PC-3 (cell line): Measurements from ENCODE around the gene CD81. TPM values are rescaled to one million over a fixed set of nuclear protein-coding genes. Genes with fewer than 3 reads are reported as not detected.

Source experiments
- ATAC-seq: fragments of 200-7000 bp; cut with Tn5 transposase; 2 replicates; pipeline ENCODE4 v1.9.1; 2020; ENCODE audit warnings: mild to moderate bottlenecking, moderate library complexity
- BruUV-seq: library from RNA; stranded (reverse); fragments of 400-500 nt; replicated peaks from 2 replicates; lab custom pipeline; 2021; lab: Mats Ljungman, UMichigan
- CTCF ChIA-PET: fragments of 300-600 bp; sonication (Branson Sonifier 250); formaldehyde crosslinking; loops from one replicate; lab custom pipeline; 2022; ENCODE audit warnings: antibody characterized with exemption; lab: Charles Lee
- POLR2A ChIA-PET: fragments of 300-600 bp; sonication (Branson Sonifier 250); formaldehyde crosslinking; loops from one replicate; lab custom pipeline; 2022; ENCODE audit warnings: antibody characterized with exemption; ENCODE audit not compliant: unreplicated experiment; lab: Charles Lee
- DNase-seq: peaks from one replicate; pipeline ENCODE4 v3.0.0-alpha.2; 2015
- H2AFZ ChIP-seq: fragments of 300-600 bp; sonication (generic); 2 replicates; pipeline ENCODE4 v1.6.0; 2016; ENCODE audit warnings: antibody characterized with exemption, low read length
- H3F3A ChIP-seq: fragments of 300-600 bp; sonication (generic); one replicate; pipeline ENCODE4 v1.6.0; 2017; ENCODE audit warnings: antibody characterized with exemption, low read length, control low read depth, mild to moderate bottlenecking; ENCODE audit not compliant: unreplicated experiment
- H3K27ac ChIP-seq: fragments of 300-600 bp; sonication (generic); 2 replicates; pipeline ENCODE4 v1.5.1; 2016; ENCODE audit warnings: mild to moderate bottlenecking, low read length
- H3K27me3 ChIP-seq: fragments of 300-600 bp; sonication (generic); 2 replicates; pipeline ENCODE4 v1.6.1; 2016; ENCODE audit warnings: low read length, mixed read lengths
- H3K36me3 ChIP-seq: fragments of 300-600 bp; sonication (generic); 2 replicates; pipeline ENCODE4 v1.6.1; 2016; ENCODE audit warnings: low read depth, mixed run types, low read length, mixed read lengths
- H3K4me1 ChIP-seq: fragments of 300-600 bp; sonication (generic); 2 replicates; pipeline ENCODE4 v1.5.1; 2016; ENCODE audit warnings: low read length; ENCODE audit not compliant: insufficient read depth
- H3K4me2 ChIP-seq: fragments of 300-600 bp; sonication (generic); 2 replicates; pipeline ENCODE4 v1.6.0; 2016; ENCODE audit warnings: low read length
- H3K4me3 ChIP-seq: fragments of 300-600 bp; sonication (generic); 2 replicates; pipeline ENCODE4 v1.5.1; 2016; ENCODE audit warnings: mild to moderate bottlenecking, low read length, mixed read lengths
- H3K79me2 ChIP-seq: fragments of 300-600 bp; sonication (generic); 2 replicates; pipeline ENCODE4 v1.6.1; 2017; ENCODE audit warnings: low read length, mixed read lengths
- H3K9ac ChIP-seq: fragments of 300-600 bp; sonication (generic); 2 replicates; pipeline ENCODE4 v1.6.0; 2016; ENCODE audit warnings: mild to moderate bottlenecking, low read length
- H3K9me2 ChIP-seq: fragments of 300-600 bp; sonication (generic); replicated peaks from 2 replicates; pipeline ENCODE4 v1.6.1; 2016; ENCODE audit warnings: mixed run types, low read length, mixed read lengths
- H3K9me3 ChIP-seq: fragments of 300-600 bp; sonication (generic); 2 replicates; pipeline ENCODE4 v1.6.1; 2016; ENCODE audit warnings: low read length, mixed read lengths
- H4K20me1 ChIP-seq: fragments of 300-600 bp; sonication (generic); 2 replicates; pipeline ENCODE4 v1.6.1; 2016; ENCODE audit warnings: low read length, mixed read lengths
- CTCF ChIP-seq: fragments of 300-600 bp; sonication (generic); conservative IDR thresholded peaks from 2 replicates; pipeline ENCODE4 v1.5.1; 2017; ENCODE audit warnings: antibody characterized with exemption, low read depth, mild to moderate bottlenecking, low read length
- EZH2 ChIP-seq: fragments of 300-600 bp; sonication (generic); IDR thresholded peaks from one replicate; pipeline ENCODE4 v1.6.1; 2017; ENCODE audit warnings: antibody characterized with exemption, mild to moderate bottlenecking, low read length; ENCODE audit not compliant: unreplicated experiment
- EZH2phosphoT487 ChIP-seq: fragments of 300-600 bp; sonication (generic); IDR thresholded peaks from 2 replicates; pipeline ENCODE4 v1.6.1; 2018; ENCODE audit warnings: mild to moderate bottlenecking, antibody characterized with exemption, low read length, borderline replicate concordance
- intact Hi-C: fragments of 100-400 bp; cut with micrococcal nuclease; formaldehyde crosslinking; loops from 2 replicates; pipeline ENCODE4 v1.9.0; 2023
- total RNA-seq: library from RNA; depleted of rRNA; stranded (reverse); fragments of >200 nt; gene quantifications from 2 replicates; pipeline ENCODE4 v1.2.3, GENCODE V29; 2014

CD81 gene
- total RNA-seq, 1 experiment from 2014 or later = 134 TPM

DNA sequence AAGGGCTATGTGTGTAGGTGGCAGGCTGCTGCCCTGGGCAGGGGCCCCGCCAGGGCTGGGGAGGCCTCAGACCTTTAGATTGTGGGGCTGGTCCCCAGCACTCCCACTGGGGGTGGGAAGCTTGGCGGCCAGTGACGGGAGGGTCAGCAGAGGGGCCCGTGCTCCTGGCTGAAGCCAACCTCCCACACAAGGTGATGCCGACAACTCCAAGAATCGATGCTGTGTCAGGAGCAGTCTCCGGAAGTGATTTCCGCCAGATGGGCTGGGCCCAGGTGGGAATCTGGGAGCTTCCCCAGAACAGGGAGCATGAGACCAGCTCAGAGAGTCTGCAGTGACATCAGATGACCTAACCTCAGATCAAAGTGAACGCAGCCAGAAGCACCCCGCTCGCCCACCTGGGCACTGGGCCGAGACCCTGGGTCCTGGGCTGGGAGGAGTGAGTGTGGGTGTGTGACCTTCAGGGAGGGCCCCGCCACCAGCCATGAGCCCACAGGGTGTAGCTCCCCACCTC, 59.5 kb downstream of the CD81 start:
- H3K9ac ChIP-seq = no peak overlapping the region
- no peaks in the 10 kb centered on the region for H4K20me1 ChIP-seq
- H3K4me2 ChIP-seq = no peak overlapping the region
- H3K27ac ChIP-seq = no peak overlapping the region
- no peak for TF ChIP-seq EZH2
- no peak for TF ChIP-seq EZH2phosphoT487
- TF ChIP-seq CTCF = no peak
- H3K4me1 ChIP-seq = no peaks in the 10 kb centered on the region
- ChIA-PET CTCF (no interaction called here), POLR2A (no interaction called here)
- H3K27me3 ChIP-seq = no peaks in the 10 kb centered on the region
- H3K9me2 ChIP-seq = no peaks in the 10 kb centered on the region
- no peak overlapping the region for H2AFZ ChIP-seq
- no peaks in the 10 kb centered on the region for H3K36me3 ChIP-seq
- no peaks in the 10 kb centered on the region for H3F3A ChIP-seq
- no peak overlapping the region for H3K4me3 ChIP-seq
- no TSS peak for BruUV-seq
- DNase-seq = no peak
- no peak for ATAC-seq
- intact Hi-C loops = no loop called here
- H3K9me3 ChIP-seq = no peaks in the 10 kb centered on the region
- no peaks in the 10 kb centered on the region for H3K79me2 ChIP-seq

DNA sequence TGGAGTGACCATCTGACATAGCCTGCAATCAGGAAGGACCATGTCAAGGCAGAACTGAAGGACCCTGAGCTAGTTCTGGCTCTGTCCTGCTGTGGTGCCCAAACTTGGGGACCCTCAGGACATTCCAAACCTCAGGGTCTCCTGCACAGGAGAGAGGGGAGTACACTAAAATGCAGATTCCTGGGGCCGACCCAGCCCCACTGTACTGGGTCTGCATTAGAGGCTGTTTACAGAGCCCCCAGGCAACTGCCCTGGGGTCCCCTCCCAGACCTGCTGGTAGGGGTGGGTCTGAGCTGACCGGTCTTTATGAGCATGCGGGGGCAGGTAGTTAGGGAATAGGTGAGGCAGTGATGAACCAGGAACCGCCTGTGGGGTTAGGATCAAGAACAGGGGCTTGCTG, 60.4 kb downstream of the CD81 start:
- no peak overlapping the region for H3K4me2 ChIP-seq
- intact Hi-C loops = no loop called here
- no peak for TF ChIP-seq EZH2
- no peaks in the 10 kb centered on the region for H3K27me3 ChIP-seq
- no peaks in the 10 kb centered on the region for H3F3A ChIP-seq
- no peaks in the 10 kb centered on the region for H3K9me2 ChIP-seq
- no peaks in the 10 kb centered on the region for H3K79me2 ChIP-seq
- DNase-seq = no peak
- ATAC-seq = no peak
- ChIA-PET CTCF (no interaction called here), POLR2A (no interaction called here)
- no peaks in the 10 kb centered on the region for H3K4me1 ChIP-seq
- no peaks in the 10 kb centered on the region for H3K36me3 ChIP-seq
- H4K20me1 ChIP-seq = no peaks in the 10 kb centered on the region
- H3K9me3 ChIP-seq = no peaks in the 10 kb centered on the region
- H3K27ac ChIP-seq = no peak overlapping the region
- no peak overlapping the region for H3K9ac ChIP-seq
- H3K4me3 ChIP-seq = no peak overlapping the region
- H2AFZ ChIP-seq = no peak overlapping the region
- BruUV-seq = no TSS peak

- ChIA-PET CTCF (no interaction called here), POLR2A (no interaction called here)
- no peak for TF ChIP-seq CTCF
- no peak for TF ChIP-seq EZH2phosphoT487
- no peak for TF ChIP-seq EZH2
- no peaks in the 10 kb centered on the region for H3K4me1 ChIP-seq
- no peaks in the 10 kb centered on the region for H3F3A ChIP-seq
- no peak for ATAC-seq
- H3K27me3 ChIP-seq = no peaks in the 10 kb centered on the region
- H3K36me3 ChIP-seq = no peaks in the 10 kb centered on the region
- H4K20me1 ChIP-seq = no peaks in the 10 kb centered on the region
- H3K4me3 ChIP-seq = no peak overlapping the region
- intact Hi-C loops = no loop called here
- no peaks in the 10 kb centered on the region for H3K79me2 ChIP-seq
- BruUV-seq = no TSS peak
- no peaks in the 10 kb centered on the region for H3K9me3 ChIP-seq
- H2AFZ ChIP-seq = no peak overlapping the region
- no peak overlapping the region for H3K9ac ChIP-seq
- H3K4me2 ChIP-seq = no peak overlapping the region
- no peak overlapping the region for H3K27ac ChIP-seq
- H3K9me2 ChIP-seq = no peaks in the 10 kb centered on the region
- no peak for DNase-seq
These were observed 62.7 kb downstream of the CD81 start for GRCh38 chr11:2439820-2440219.
